Mucosa of rectum (tissue), 2 donors: ENCODE measurements around the gene RAB11FIP4.
A peak's percentile ranks its signal among the peaks of the same experiment; 100 is the strongest.

Experiments used
- H3K27ac ChIP-seq, 2 donors: one replicate each; pipeline ENCODE4 v1.7.0; 2013; ENCODE audit warnings: inconsistent platforms in 2 of 2, low read depth in 2 of 2, low read length in 2 of 2
- H3K27me3 ChIP-seq, 2 donors: one replicate each; pipeline ENCODE4 v1.7.0; 2013; ENCODE audit warnings: low read length in 2 of 2; ENCODE audit not compliant: control insufficient read depth in 2 of 2, insufficient read depth in 2 of 2
- H3K36me3 ChIP-seq, 2 donors: one replicate each; pipeline ENCODE4 v1.7.0; 2013; ENCODE audit warnings: low read length in 2 of 2; ENCODE audit not compliant: control insufficient read depth in 2 of 2, insufficient read depth in 2 of 2
- H3K4me1 ChIP-seq, 2 donors: one replicate each; pipeline ENCODE4 v1.7.0; 2013; ENCODE audit warnings: low read length in 2 of 2, mild to moderate bottlenecking in 1 of 2; ENCODE audit not compliant: control insufficient read depth in 2 of 2, insufficient read depth in 2 of 2
- H3K4me3 ChIP-seq, 2 donors: one replicate each; pipeline ENCODE4 v1.7.0; 2013; ENCODE audit warnings: low read length in 2 of 2
- H3K9ac ChIP-seq, 2 donors: one replicate each; pipeline ENCODE4 v1.7.0; 2013; ENCODE audit warnings: low read length in 2 of 2, low read depth in 1 of 2, mild to moderate bottlenecking in 1 of 2
- H3K9me3 ChIP-seq, 2 donors: one replicate each; pipeline ENCODE4 v1.7.0; 2013; ENCODE audit warnings: low read length in 2 of 2; ENCODE audit not compliant: control insufficient read depth in 2 of 2
- donor health status: healthy.
- donor health status: Normal muscosa, but diverticular disease.

RAB11FIP4 gene

DNA sequence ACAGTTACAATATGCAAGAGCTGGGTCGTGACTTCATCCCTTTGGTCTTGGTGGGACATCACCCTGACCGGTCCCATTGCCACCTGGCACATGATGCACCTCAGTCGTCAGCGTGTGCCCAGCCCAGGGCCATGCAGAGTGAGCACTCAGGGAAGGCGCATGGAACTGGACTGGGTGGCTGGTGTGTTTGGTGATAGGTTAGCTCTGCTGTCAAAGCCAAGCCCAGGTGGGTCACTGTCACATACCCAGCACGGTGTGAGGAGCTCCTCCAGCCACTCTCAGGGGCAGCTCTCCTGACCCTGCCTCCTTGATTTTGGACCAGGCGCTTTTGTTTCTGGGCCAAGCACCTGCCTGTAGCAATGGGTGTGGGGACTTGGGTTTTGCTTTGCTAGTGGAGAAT, 180.9 kb downstream of the RAB11FIP4 start:
- no peaks in the 10 kb centered on the region for H3K36me3 ChIP-seq
- H3K9me3 ChIP-seq, result no peaks in the 10 kb centered on the region
- no peaks in the 10 kb centered on the region for H3K4me1 ChIP-seq
- no peak overlapping the region for H3K4me3 ChIP-seq
- H3K27ac ChIP-seq, result no peak overlapping the region
- no peaks in the 10 kb centered on the region for H3K27me3 ChIP-seq
- H3K9ac ChIP-seq, result no peak overlapping the region

DNA sequence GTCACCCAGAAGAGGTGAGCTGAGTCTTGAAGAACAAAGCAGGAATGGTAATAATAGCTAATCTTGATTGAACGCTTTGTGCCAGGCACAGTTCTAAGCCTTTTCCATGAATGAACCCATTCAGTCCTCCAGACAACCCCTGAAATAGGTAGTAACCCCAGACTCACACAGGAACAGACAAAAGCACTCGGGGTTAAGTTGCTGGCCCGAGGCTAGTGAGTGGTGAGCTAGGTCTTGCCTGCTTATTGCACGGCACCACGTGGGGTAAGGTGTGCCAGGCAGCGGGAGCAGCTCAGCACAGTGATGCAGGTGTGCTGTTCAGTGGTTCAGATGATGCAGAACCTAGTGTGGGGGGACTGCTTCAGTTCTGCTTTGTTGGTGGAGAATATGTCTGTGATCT, 181.6 kb downstream of the RAB11FIP4 start:
- Histone ChIP-seq H3K9ac (no peak overlapping the region), H3K27ac (no peak overlapping the region)

DNA sequence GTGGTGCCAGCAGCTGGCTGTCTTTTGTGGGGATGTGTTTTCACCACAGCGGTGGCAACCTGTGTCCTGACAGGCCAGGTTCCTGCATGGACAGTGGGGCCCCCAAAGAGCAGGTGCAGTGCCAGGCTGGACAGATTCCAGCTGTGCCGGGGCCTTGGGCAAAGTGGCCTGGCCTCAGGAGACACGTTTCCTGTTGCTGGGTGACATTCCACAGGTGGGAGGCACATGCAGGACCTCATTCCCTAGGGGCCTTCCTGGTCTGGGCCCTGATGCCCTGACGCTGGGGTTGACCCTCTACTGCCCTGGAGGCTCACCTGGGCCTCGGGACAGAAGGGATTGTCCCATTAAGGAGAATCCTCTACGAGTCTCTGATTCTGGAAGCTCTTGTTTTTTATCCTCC, 182.4 kb downstream of the RAB11FIP4 start:
- Histone ChIP-seq H3K27ac (no peak overlapping the region), H3K4me1 (no peaks in the 10 kb centered on the region), H3K4me3 (no peak overlapping the region), H3K9me3 (no peaks in the 10 kb centered on the region), H3K9ac (no peak overlapping the region), H3K36me3 (no peaks in the 10 kb centered on the region), H3K27me3 (no peaks in the 10 kb centered on the region)

More for the DNA sequence above, 181.6 kb downstream of the RAB11FIP4 start:
- no peak overlapping the region for H3K4me3 ChIP-seq
- no peaks in the 10 kb centered on the region for H3K4me1 ChIP-seq
- H3K27me3 ChIP-seq, result no peaks in the 10 kb centered on the region
- H3K9me3 ChIP-seq, result no peaks in the 10 kb centered on the region
- H3K36me3 ChIP-seq, result no peaks in the 10 kb centered on the region

DNA sequence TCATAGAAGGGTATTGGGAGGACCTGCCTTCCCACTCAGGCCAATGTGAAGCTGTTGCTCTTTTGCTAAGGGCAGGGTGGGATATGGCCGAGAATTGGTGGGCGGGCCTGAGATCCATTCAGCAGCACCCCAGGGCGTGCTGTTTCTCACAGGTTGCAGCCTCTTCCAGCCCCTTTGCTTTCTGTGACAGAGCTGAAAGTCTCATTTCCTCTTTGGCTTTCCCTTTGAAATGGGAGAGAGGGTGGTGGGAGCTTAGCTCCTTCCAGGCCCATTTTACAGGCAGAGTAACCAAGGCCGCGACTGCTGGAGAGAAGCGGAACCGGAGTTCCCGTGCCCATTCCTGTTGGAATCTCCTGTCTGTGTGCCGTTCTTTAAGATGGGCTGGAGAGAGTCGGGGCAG, 183.0 kb downstream of the RAB11FIP4 start:
- no peaks in the 10 kb centered on the region for H3K4me1 ChIP-seq
- no peak overlapping the region for H3K4me3 ChIP-seq
- H3K27me3 ChIP-seq, result no peaks in the 10 kb centered on the region
- no peaks in the 10 kb centered on the region for H3K36me3 ChIP-seq
- H3K27ac ChIP-seq, result no peak overlapping the region
- H3K9ac ChIP-seq, result no peak overlapping the region
- H3K9me3 ChIP-seq, result no peaks in the 10 kb centered on the region

DNA sequence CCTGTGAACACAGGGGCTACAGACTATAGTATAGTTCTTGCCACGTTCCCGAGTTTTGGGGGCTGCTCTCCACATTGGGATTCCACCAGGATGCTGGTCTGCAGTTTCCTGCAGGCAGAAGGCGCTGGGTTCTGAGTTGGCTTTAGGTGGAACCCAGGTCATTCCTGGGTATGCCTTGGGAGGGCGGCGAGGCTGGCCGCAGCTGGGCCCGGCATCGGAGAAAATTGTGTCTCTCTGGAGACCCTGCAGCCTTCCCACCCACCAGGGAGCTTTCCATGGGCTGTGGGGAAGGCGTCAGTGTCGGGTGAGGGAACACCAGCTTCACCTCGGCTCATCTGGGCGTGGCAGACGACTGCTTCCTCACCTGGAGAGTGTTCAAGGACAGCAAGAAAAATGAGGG, 183.6 kb downstream of the RAB11FIP4 start:
- no peaks in the 10 kb centered on the region for H3K9me3 ChIP-seq
- no peak overlapping the region for H3K27ac ChIP-seq
- H3K27me3 ChIP-seq, result no peaks in the 10 kb centered on the region
- no peaks in the 10 kb centered on the region for H3K4me1 ChIP-seq
- H3K4me3 ChIP-seq, result no peak overlapping the region
- no peak overlapping the region for H3K9ac ChIP-seq
- H3K36me3 ChIP-seq, result no peaks in the 10 kb centered on the region

DNA sequence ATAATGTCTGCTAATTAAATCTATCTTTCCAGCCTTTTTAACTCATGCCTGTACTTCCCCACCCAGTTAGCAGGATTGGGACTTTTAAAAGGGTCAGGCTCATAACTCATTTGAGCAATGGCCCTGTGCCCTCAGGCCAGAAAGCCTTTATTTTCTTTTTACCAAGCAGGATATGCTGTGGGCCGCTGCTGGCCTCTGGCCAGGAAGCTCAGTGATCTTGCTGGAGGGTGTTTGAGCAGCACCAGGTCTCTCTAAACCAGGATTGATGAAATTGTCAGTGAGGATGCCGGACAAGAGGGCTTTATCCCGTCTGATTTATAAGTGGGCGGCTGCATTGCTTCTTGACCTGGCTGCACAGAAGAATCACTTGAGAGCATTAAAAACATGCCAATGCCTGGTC, 187.8 kb downstream of the RAB11FIP4 start:
- H3K27ac ChIP-seq, result no peak overlapping the region
- peaks cover 16 to 17% of the 10 kb centered on the region in 2 donors for H3K4me1 ChIP-seq

DNA sequence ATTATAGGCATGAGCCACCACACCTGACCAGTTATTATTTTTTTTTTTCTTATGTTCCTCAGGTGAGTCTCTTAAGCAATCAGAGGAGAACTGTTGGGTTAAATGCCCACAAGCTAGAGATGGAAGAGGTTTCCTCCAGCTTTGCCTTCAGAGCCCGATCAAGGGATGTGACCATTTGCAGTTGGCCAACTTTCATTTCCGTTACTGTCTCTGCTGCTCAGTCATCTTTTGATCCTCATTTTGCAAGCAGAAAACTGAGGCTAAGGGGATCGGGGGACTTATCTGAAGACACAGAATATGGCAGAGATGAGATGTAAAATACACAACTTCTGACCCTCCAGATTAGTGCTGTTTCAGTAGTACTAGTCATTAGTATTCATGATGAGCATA, 188.8 kb downstream of the RAB11FIP4 start:
- Histone ChIP-seq H3K9ac (no peak overlapping the region), H3K27ac (peak overlapping the region in 1 of 2 donors; percentile 54)

More for the DNA sequence above, 187.8 kb downstream of the RAB11FIP4 start:
- Histone ChIP-seq H3K27me3 (no peaks in the 10 kb centered on the region), H3K4me3 (no peak overlapping the region), H3K36me3 (no peaks in the 10 kb centered on the region), H3K9ac (no peak overlapping the region), H3K9me3 (no peaks in the 10 kb centered on the region)

DNA sequence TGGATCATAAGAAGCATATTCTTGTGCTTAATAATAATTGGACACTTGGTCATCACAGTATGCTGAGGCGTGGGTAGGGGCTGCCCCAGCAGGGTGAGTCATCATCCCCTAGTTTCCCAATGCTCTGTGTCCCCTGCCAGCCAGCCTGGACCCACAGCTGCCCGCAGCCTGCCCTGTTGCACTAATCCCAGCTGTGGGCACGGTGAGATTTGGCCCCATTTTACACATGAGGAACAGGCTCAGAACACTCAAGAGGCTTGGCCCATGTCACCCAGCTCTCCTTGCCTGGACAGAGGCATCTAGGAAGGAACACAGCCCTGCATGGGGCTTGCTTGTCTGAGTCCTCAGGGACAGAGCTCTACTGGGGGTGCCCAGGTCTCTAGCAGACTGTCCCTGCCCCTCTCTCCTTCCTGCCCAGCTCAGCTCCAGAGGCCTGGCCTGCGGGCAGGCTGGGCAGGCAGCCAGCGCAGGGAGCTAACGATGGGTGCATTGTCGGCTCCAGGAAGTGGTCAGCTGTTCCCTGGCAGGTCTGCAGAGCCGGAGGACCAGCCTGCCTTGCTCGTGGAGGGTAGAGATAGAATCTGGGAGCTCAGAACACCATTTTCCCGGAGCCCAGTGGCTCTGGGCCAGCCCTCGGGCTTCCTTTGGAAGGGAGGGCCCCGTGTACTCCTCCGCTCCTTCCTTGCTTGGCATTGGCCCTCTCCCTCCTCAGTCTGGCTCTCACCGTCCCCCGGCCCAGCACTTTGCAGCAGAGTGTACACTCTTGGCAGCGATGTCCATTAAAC, 189.4 kb downstream of the RAB11FIP4 start:
- Histone ChIP-seq H3K9ac (no peak overlapping the region), H3K36me3 (no peaks in the 10 kb centered on the region), H3K27me3 (no peaks in the 10 kb centered on the region), H3K4me3 (peak overlapping the region in 1 of 2 donors; percentile 9), H3K27ac (peak overlapping the region; percentile 54 to 55), H3K4me1 (peaks cover 16 to 18% of the 10 kb centered on the region in 2 donors), H3K9me3 (no peaks in the 10 kb centered on the region)

More for the DNA sequence above, 188.8 kb downstream of the RAB11FIP4 start:
- Histone ChIP-seq H3K36me3 (no peaks in the 10 kb centered on the region), H3K9me3 (no peaks in the 10 kb centered on the region), H3K27me3 (no peaks in the 10 kb centered on the region), H3K4me1 (peaks cover 16 to 18% of the 10 kb centered on the region in 2 donors), H3K4me3 (no peak overlapping the region)

DNA sequence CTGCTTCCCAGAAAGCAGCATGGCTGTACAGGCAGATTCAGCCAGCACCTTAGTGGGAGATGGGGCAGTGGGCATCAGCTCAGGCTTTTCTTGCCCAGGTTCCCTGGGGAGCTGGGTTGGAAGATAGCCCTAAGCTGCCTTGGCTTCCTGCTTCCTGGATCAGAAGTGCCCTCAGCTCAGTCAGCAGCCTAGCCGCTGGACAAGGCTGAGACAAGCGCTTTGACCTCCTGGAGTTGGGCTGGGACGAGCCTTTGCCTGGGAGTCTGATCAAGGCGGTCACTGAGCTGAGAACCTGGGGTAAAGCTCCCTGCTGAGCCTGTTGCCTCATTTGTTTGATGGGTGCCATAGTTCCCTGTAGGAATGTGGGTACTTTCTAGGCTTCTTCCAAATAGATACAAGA, 190.0 kb downstream of the RAB11FIP4 start:
- Histone ChIP-seq H3K27ac (peak overlapping the region; percentile 54 to 55), H3K9ac (no peak overlapping the region), H3K9me3 (no peaks in the 10 kb centered on the region), H3K4me3 (peak overlapping the region in 1 of 2 donors; percentile 9), H3K4me1 (peaks cover 16 to 18% of the 10 kb centered on the region in 2 donors), H3K27me3 (no peaks in the 10 kb centered on the region), H3K36me3 (no peaks in the 10 kb centered on the region)

DNA sequence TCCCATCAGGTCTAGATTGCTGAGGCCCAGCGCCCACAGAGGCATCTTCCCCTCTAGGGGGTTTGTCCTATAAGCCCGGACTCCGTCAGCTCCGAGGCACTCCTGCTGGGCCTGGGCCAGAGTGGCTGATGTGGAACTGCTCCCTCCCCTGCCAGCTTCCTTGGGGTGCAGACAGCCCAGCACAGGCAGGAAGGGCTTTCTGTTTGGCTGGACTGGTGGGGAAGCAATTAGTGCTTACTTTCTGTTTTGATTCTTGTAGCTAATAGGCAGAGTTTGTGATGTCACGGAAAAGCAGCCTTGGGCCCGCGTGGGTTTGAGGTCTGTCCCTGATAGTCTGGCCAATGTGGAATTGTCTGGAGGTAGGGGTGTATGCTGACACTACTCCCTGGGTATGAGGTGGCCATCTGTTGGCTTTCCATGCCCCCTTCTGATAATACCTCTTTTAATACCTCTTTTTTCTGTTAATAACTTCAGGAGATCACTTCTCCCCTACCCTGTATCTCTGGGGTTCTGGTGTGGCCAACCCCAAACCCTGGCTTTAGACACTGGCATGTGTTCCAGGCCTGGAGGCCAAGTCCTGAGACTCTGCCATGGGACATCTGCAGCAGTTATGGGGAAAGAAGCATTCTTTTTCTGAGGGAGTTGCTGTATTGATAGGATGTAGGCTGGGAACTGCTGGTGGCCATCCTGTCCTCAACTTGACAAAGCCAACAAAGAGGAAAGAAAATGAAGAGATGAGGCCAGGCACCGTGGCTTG, 190.9 kb downstream of the RAB11FIP4 start:
- Histone ChIP-seq H3K4me3 (no peak overlapping the region), H3K36me3 (no peaks in the 10 kb centered on the region), H3K9me3 (no peaks in the 10 kb centered on the region), H3K4me1 (peaks cover 16 to 18% of the 10 kb centered on the region in 2 donors), H3K9ac (no peak overlapping the region), H3K27me3 (no peaks in the 10 kb centered on the region), H3K27ac (peak overlapping the region; percentile 24 to 55)
